ENCODE measurements around the gene PCDHA6.
"Not testable (repeated sequence)": the region's sequence is repeated elsewhere in the genome, so short reads cannot be mapped to it uniquely, and the experiment has no call there.

The PCDHA6 gene

GRCh38 chr5:140827704-140828361 is at the start of gene PCDHA6:
Gene PCDHA6, plus strand, starts transcription at chr5:140827960. Its CDS starts 132 bp downstream, at chr5:140828092.
- DNase-seq = no peak

GRCh38 chr5:140780512-140780911 is 47.2 kb upstream of the PCDHA6 start:
- DNase-seq = no peak

GRCh38 chr5:140785905-140786686 is 41.7 kb upstream of the PCDHA6 start, which contains the start of gene PCDHA1:
Gene PCDHA1, plus strand, starts transcription at chr5:140786140.
- peak; percentile 7 for DNase-seq

GRCh38 chr5:140787422-140787821 is 40.3 kb upstream of the PCDHA6 start:
- not testable (repeated sequence) for DNase-seq

- DNase-seq = not testable (repeated sequence)
Measured at GRCh38 chr5:140787849-140788504, 39.8 kb upstream of the PCDHA6 start.

- no peak for DNase-seq
Measured at GRCh38 chr5:140791089-140791488, 36.7 kb upstream of the PCDHA6 start.

GRCh38 chr5:140794595-140795258 is 33.0 kb upstream of the PCDHA6 start, which contains the start of gene PCDHA2:
Gene PCDHA2, plus strand, starts transcription at chr5:140794852.
- DNase-seq = peak; percentile 17

GRCh38 chr5:140795259-140795641 is 32.5 kb upstream of the PCDHA6 start:
- DNase-seq = peak; percentile 20

GRCh38 chr5:140796072-140796717 is 31.6 kb upstream of the PCDHA6 start:
- not testable (repeated sequence) for DNase-seq

- DNase-seq = no peak
Measured at GRCh38 chr5:140796718-140797095, 31.1 kb upstream of the PCDHA6 start.

- DNase-seq = peak; percentile 37
Measured at GRCh38 chr5:140800816-140801493, 26.8 kb upstream of the PCDHA6 start, which contains the start of gene PCDHA3. Gene PCDHA3, plus strand, starts transcription at chr5:140801057.

- peak; percentile 4 for DNase-seq
Measured at GRCh38 chr5:140801494-140801841, 26.3 kb upstream of the PCDHA6 start.

GRCh38 chr5:140802381-140802780 is 25.4 kb upstream of the PCDHA6 start:
- DNase-seq = not testable (repeated sequence)

- no peak for DNase-seq
Measured at GRCh38 chr5:140802781-140803271, 24.9 kb upstream of the PCDHA6 start.

- peak; percentile 13 for DNase-seq
Measured at GRCh38 chr5:140806834-140807775, 20.7 kb upstream of the PCDHA6 start, which contains the start of gene PCDHA4. Gene PCDHA4, plus strand, starts transcription at chr5:140807068.

- DNase-seq = not testable (repeated sequence)
Measured at GRCh38 chr5:140808241-140808888, 19.4 kb upstream of the PCDHA6 start.

GRCh38 chr5:140808889-140809291 is 18.9 kb upstream of the PCDHA6 start:
- no peak for DNase-seq

GRCh38 chr5:140821375-140822280 is 6.1 kb upstream of the PCDHA6 start, which contains the start of gene PCDHA5:
Gene PCDHA5, plus strand, starts transcription at chr5:140821613.
- DNase-seq = peak; percentile 27

GRCh38 chr5:140822281-140822629 is 5.5 kb upstream of the PCDHA6 start:
- DNase-seq = no peak

All from EL (cell line).